Bronchial smooth muscle cell (primary cell): ENCODE results near the gene TUBGCP4. TPM values are rescaled to one million over a fixed set of nuclear protein-coding genes. Genes with fewer than 3 reads are reported as not detected.

ENCODE experiments used
- total RNA-seq: library from RNA; depleted of rRNA; stranded (reverse); fragments of >200 nt; gene quantifications from 2 replicates; pipeline ENCODE4 v1.2.1, GENCODE V29; 2014

Gene TUBGCP4
- total RNA-seq: 6.5 and 8.5 TPM in 2 replicates

GRCh38 chr15:43370975-43371974 lies at the start of gene TUBGCP4, which contains the start of gene ZSCAN29:
Gene TUBGCP4, plus strand, starts transcription at chr15:43371101. Its CDS starts 254 bp downstream, at chr15:43371355.
Gene ZSCAN29, minus strand, starts transcription at chr15:43371043. Its CDS starts 1,130 bp downstream, at chr15:43369913.

GRCh38 chr15:43329960-43330779 lies 40.7 kb upstream of the TUBGCP4 start, which contains the start of gene LCMT2:
Gene LCMT2, minus strand, starts transcription at chr15:43330573. Its CDS starts 84 bp downstream, at chr15:43330489.

Other genes starting within 250 kb of the TUBGCP4 start
- gene TMEM62, start 237.5 kb upstream of the TUBGCP4 start, total RNA-seq: 3.3 and 8.7 TPM in 2 replicates
- gene CCNDBP1, start 185.7 kb upstream of the TUBGCP4 start, total RNA-seq: 44.8 and 52.0 TPM in 2 replicates
- not detected in 2 replicates for gene EPB42, start 150.1 kb upstream of the TUBGCP4 start, total RNA-seq
- not detected in 2 replicates for gene TGM5, start 104.2 kb upstream of the TUBGCP4 start, total RNA-seq
- 0.09 TPM in 1 of 2 replicates, not detected in the other for gene TGM7, start 68.8 kb upstream of the TUBGCP4 start, total RNA-seq
- 4.1 and 9.1 TPM in 2 replicates for gene LCMT2, start 40.5 kb upstream of the TUBGCP4 start, total RNA-seq
- 15.9 and 17.9 TPM in 2 replicates for gene ZSCAN29, start 58 bp upstream of the TUBGCP4 start, total RNA-seq
- gene TP53BP1, start 122.1 kb downstream of the TUBGCP4 start, total RNA-seq: 81.7 and 84.2 TPM in 2 replicates
- 42.0 and 53.7 TPM in 2 replicates for gene MAP1A, start 146.5 kb downstream of the TUBGCP4 start, total RNA-seq
- 21.8 and 23.3 TPM in 2 replicates for gene PPIP5K1, start 219.1 kb downstream of the TUBGCP4 start, total RNA-seq
- gene CKMT1B, start 222.9 kb downstream of the TUBGCP4 start, total RNA-seq: not detected in 2 replicates
- gene STRC, start 247.7 kb downstream of the TUBGCP4 start, total RNA-seq: 0.09 and 0.16 TPM in 2 replicates